ENCODE results near the gene RAP2A.

RAP2A gene

DNA sequence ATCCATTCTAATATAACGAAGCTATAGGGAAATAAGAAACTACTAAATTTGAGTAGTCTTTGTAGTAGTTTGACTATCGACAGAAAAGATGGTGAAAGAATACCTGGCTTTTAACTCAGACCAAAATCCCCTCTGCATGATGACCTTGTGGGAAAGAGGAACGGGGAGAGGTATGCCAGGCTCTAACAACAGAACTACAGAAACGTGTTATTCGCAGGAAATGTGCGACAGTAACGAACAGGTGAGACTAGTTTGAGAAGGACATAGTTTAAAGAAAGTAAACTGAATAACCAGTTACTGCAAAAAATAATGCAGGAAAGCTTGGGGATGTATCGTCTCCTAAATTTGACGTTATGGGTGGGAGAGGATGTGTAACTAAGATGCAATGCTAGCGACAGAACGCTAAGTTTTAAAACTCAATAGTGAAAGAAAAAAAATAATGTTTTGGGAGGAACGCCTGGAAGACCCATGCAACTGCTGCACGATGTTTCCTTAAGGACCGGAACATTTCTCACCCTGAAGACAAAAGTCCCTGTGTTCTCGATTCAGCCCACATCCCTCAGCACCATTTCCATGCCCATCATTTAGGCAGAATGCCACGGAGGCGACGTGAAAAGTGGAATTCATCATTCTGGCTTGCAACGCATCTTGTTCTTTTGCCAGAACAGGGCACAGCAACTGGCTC, 1.6 kb upstream of the RAP2A start:
- H3K27me3 ChIP-seq (ENCODE audit: insufficient read depth, poor library complexity, severe bottlenecking) = no peaks in the 10 kb centered on the region
- no peaks in the 10 kb centered on the region for H3K36me3 ChIP-seq (ENCODE audit: low read depth)
- no peak for DNase-seq (ENCODE audit: low spot score)
- no peaks in the 10 kb centered on the region for H3K9me3 ChIP-seq (ENCODE audit: severe bottlenecking)
- no peak; the same call in 2 of the 3 replicates for ATAC-seq (ENCODE audit: low read depth)
- H3K27ac ChIP-seq (ENCODE audit: poor library complexity, severe bottlenecking) = peak overlapping the region; percentile 74
- H3K4me1 ChIP-seq (ENCODE audit: insufficient read depth, poor library complexity, severe bottlenecking) = peaks cover 7% of the 10 kb centered on the region
- TF ChIP-seq, protein P1, sequence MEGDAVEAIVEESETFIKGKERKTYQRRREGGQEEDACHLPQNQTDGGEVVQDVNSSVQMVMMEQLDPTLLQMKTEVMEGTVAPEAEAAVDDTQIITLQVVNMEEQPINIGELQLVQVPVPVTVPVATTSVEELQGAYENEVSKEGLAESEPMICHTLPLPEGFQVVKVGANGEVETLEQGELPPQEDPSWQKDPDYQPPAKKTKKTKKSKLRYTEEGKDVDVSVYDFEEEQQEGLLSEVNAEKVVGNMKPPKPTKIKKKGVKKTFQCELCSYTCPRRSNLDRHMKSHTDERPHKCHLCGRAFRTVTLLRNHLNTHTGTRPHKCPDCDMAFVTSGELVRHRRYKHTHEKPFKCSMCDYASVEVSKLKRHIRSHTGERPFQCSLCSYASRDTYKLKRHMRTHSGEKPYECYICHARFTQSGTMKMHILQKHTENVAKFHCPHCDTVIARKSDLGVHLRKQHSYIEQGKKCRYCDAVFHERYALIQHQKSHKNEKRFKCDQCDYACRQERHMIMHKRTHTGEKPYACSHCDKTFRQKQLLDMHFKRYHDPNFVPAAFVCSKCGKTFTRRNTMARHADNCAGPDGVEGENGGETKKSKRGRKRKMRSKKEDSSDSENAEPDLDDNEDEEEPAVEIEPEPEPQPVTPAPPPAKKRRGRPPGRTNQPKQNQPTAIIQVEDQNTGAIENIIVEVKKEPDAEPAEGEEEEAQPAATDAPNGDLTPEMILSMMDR (IDR thresholded peaks at IDR 0.05; ENCODE audit: poor library complexity, severe bottlenecking) = no peak
- H3K4me3 ChIP-seq (ENCODE audit: severe bottlenecking) = peak overlapping the region; percentile 73

- peak; percentile 88 for ATAC-seq (ENCODE audit: low read depth)
These were observed 847 bp upstream of the RAP2A start for GRCh38 chr13:97432917-97433726.

DNA sequence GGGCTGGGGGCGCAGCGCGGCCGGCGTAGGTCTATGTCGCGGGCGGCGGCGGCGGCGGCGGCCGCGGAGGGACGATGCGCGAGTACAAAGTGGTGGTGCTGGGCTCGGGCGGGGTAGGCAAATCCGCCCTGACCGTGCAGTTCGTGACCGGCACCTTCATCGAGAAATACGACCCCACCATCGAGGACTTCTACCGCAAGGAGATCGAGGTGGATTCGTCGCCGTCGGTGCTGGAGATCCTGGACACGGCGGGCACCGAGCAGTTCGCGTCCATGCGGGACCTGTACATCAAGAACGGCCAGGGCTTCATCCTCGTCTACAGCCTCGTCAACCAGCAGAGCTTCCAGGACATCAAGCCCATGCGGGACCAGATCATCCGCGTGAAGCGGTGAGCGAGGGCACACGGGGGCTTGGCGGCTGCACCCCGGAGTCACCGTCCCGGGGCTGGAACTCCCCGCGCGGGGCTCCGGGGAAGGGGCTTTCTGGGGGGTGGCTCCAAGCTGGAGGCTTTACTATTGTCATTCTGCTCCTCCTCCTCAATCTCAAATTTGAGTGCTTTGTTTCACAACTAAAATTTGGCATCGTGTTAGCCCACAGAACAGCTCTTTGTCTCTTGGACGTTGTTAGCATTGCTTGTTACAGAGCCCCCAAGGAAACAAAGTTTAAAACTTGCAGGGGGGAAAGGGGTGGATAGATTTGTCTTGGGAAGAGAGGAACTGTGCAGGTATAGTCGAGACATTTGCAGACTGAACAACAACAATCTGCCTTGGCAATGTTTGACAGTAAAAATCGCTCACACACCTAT, 630 bp downstream of the RAP2A start:
- Histone ChIP-seq H3K27ac (ENCODE audit: poor library complexity, severe bottlenecking) (peak overlapping the region; percentile 74), H3K27me3 (ENCODE audit: insufficient read depth, poor library complexity, severe bottlenecking) (no peaks in the 10 kb centered on the region), H3K36me3 (ENCODE audit: low read depth) (no peaks in the 10 kb centered on the region; the same call in 1 of the 2 replicates), H3K9me3 (ENCODE audit: severe bottlenecking) (no peaks in the 10 kb centered on the region), H3K4me3 (ENCODE audit: severe bottlenecking) (peak overlapping the region; percentile 73), H3K4me1 (ENCODE audit: insufficient read depth, poor library complexity, severe bottlenecking) (peaks cover 7% of the 10 kb centered on the region)
- TF ChIP-seq, protein P1 (IDR thresholded peaks at IDR 0.05; ENCODE audit: poor library complexity, severe bottlenecking) = no peak
- DNase-seq (ENCODE audit: low spot score) = peak; percentile 44
- no peak for ATAC-seq (ENCODE audit: low read depth)

More at GRCh38 chr13:97432917-97433726, 847 bp upstream of the RAP2A start:
- no peaks in the 10 kb centered on the region for H3K9me3 ChIP-seq (ENCODE audit: severe bottlenecking)
- H3K27ac ChIP-seq (ENCODE audit: poor library complexity, severe bottlenecking) = peak overlapping the region; percentile 74
- TF ChIP-seq, protein P1 (IDR thresholded peaks at IDR 0.05; ENCODE audit: poor library complexity, severe bottlenecking) = no peak
- H3K4me3 ChIP-seq (ENCODE audit: severe bottlenecking) = peak overlapping the region; percentile 73
- DNase-seq (ENCODE audit: low spot score) = peak; percentile 98
- no peaks in the 10 kb centered on the region for H3K36me3 ChIP-seq (ENCODE audit: low read depth)
- H3K27me3 ChIP-seq (ENCODE audit: insufficient read depth, poor library complexity, severe bottlenecking) = no peaks in the 10 kb centered on the region
- H3K4me1 ChIP-seq (ENCODE audit: insufficient read depth, poor library complexity, severe bottlenecking) = peaks cover 7% of the 10 kb centered on the region

DNA sequence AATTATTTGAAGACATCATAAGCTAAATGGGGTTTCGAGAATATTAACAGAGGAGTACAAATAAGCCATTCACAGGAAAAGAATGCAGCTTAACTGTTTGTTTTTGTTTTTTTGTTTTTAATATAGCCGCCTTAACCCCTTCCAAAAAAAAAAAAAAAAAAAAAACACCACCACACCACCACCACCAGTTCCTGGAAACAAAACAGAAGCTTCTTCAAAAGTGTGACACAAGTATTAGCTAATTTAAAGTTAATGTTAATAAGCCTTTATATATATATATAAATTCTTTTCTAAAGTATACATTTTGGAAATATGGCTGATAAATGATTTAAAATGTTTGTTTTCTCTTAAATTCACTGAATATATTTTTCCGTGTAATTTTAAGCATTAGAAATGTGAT, 1.4 kb downstream of the RAP2A start:
- TF ChIP-seq, protein P1 (IDR thresholded peaks at IDR 0.05; ENCODE audit: poor library complexity, severe bottlenecking) = no peak
- H3K36me3 ChIP-seq (ENCODE audit: low read depth) = no peaks in the 10 kb centered on the region; the same call in 1 of the 2 replicates

More for the DNA sequence above, 1.4 kb downstream of the RAP2A start:
- Histone ChIP-seq H3K4me3 (ENCODE audit: severe bottlenecking) (peak overlapping the region; percentile 73), H3K9me3 (ENCODE audit: severe bottlenecking) (no peaks in the 10 kb centered on the region), H3K27me3 (ENCODE audit: insufficient read depth, poor library complexity, severe bottlenecking) (no peaks in the 10 kb centered on the region), H3K27ac (ENCODE audit: poor library complexity, severe bottlenecking) (no peak overlapping the region), H3K4me1 (ENCODE audit: insufficient read depth, poor library complexity, severe bottlenecking) (peaks cover 7% of the 10 kb centered on the region)
- DNase-seq (ENCODE audit: low spot score) (no peak), ATAC-seq (ENCODE audit: low read depth) (no peak)

Measured in RWPE2 (cell line).